GM18526 (cell line): ENCODE measurements around the gene ATOH8.

Experiments used
- POLR2A ChIP-seq: IDR thresholded peaks from 3 replicates; pipeline ENCODE4 v1.6.1; 2011; ENCODE audit not compliant: insufficient read length; ENCODE audit errors: extremely low read depth

Gene ATOH8, protein sequence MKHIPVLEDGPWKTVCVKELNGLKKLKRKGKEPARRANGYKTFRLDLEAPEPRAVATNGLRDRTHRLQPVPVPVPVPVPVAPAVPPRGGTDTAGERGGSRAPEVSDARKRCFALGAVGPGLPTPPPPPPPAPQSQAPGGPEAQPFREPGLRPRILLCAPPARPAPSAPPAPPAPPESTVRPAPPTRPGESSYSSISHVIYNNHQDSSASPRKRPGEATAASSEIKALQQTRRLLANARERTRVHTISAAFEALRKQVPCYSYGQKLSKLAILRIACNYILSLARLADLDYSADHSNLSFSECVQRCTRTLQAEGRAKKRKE

GRCh38 chr2:85753525-85754312 is at the start of gene ATOH8:
ATOH8 (plus strand) TSS chr2:85753991; CDS start chr2:85754190, 199 bp downstream.
- no peak for TF ChIP-seq POLR2A

GRCh38 chr2:85704038-85704437 is 49.8 kb upstream of the ATOH8 start:
- TF ChIP-seq POLR2A, result no peak

DNA sequence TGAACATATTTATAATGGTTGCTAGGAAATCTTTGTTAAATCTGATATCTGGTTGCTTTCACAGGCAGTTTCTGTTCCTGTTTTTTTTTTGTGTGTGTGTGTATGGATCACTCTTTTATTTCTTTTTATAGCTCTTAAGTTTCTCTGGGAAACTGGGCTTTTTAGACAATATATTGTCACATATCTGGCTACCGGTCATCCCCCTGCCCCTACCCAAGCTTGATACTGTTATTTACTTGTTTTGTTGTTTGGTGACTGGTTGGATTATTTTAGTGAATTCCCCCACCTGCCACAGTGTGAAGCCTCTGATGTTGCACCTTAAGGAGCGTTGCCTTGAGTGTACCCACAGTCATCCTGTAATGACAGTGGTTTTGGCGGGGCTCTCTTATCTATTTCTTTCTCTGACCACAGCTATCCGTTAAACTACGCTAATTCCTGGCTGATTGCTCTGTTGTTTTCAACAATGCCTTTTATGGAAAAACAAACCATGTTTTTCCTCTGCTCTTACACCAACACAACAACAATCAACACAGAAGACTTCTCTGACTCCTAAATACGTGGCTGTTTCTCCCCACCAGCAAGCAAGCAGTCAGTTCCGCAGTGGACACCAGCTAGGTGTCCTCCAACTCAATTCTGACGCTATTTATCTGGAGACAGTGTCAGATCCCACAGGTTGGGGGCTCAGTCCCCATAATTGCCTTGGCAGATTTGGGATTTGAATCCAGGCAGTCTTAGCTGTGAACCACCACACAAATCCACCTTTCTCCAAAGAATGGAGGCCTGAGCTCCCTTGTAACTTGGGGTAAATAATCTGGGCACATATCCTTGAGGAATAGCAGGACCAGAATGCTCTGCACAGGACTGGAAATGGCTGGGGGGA is 48.8 kb upstream of the ATOH8 start:
- no peak for TF ChIP-seq POLR2A

DNA sequence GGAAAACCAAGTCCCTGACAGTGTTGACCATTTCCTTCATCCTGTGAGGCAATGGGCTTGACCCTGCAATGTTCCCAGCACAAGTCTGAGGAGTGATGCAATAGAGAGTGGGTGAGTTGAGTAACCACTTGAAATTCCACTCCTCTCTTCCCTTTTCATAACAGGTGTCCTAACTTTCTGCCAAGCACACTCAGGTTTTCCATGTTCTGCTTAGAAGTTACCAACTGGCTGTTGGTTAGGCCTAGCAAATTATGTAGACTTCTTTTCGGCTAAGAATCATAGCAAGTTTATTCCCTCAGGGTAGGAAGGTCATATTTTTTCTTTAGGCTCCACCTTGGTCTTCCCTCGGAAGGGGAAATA is 48.1 kb upstream of the ATOH8 start:
- no peak for TF ChIP-seq POLR2A

DNA sequence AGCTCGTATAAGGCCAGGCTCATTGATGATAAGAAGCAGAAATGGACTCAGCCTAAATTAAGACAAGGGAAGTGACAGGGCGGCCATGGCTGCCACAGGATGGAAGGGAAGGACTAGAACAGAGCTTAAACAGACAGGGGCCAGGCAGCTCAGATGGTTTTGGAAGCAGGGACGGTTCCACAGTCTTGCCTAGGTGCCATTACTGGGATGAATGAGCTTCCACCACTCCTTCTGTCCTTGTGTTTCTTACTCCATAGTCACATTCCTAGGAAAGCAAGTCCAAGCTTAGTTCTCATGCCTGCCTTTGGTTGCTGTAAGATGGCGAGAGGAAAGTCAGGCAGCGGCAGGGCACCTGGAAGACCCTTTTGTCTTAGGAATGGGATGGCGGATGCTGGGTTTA is 47.7 kb upstream of the ATOH8 start:
- TF ChIP-seq POLR2A, result no peak

DNA sequence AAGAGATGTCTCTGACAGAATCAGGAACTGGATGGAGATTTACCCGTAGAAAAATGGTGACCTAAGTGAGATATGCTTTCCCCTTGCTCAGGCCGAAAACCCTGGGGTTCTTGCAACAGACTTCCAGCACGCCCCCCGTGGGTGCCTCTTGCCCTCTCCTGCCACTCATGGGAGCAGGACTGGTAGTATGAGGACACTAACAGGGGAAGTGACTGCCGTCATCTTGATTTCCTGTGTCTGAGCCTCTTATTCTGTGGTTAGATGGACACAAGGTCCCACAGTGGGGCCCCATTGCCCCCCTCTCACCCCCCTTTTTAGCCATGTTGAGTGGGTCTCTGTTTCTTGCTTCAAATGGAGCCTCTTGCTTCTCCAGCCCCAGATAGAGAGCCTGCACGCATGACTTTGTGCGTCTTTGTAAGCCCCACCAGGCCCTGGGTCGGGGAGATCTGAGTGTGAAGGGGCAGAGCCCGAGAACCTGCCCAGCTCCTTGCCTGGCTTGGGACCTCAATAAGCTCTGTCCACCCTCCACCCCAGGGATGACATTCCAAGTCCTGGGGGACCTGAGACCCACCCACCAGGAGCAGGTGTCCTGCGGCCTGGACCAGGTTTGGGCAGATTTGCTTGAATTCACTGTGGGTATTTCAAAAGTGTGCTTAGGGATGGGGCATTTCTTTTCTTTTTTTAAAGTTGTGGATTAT is 47.0 kb upstream of the ATOH8 start:
- TF ChIP-seq POLR2A, result no peak

- no peak for TF ChIP-seq POLR2A
Measured at GRCh38 chr2:85707304-85707703, 46.5 kb upstream of the ATOH8 start.

GRCh38 chr2:85708641-85709040 is 45.1 kb upstream of the ATOH8 start:
- TF ChIP-seq POLR2A, result no peak

- no peak for TF ChIP-seq POLR2A
Measured at GRCh38 chr2:85709401-85709811, 44.4 kb upstream of the ATOH8 start.

DNA sequence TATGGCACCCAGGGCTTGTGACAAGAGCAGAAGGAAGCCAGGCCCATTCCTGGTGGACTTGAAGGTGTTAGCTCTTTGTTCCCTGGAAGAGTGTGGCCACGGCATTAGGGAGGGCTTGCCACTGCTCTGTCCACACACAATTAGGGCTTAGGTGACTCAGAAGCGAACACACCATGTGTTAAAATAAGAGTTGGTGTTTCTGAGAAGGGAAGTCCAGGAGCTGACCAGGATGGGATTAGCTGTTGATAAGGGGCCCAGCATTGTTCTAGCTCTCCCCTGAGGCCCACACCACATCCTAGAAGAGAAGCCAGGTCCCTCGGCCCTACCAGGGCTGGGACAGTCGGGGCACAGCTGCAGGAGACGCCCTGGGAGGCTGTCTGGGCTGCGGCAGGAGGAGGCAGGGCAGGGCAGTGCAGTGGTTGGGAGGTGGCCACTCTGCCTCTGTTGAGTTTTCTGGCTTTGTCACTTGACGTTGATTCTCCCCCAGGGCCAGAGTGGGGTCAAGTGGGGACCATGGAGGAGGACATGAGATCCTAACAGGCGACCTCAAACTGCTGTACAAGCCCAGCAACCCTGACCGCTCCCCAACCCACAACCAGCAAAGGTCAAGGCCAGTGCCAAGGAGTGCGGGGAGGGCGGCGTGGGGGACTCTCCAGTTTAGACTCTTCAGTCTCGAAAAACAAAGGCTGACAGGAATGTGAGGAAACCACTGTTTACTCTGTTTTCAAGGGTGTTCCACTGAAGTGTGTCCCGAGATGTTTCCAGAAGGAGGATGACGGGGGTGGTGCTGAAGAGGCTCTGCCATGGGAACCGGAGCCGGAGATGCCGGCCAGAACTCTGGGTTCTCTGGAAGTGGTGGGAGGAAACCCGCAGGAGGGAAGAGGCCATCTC is 42.9 kb upstream of the ATOH8 start:
- TF ChIP-seq POLR2A, result no peak

GRCh38 chr2:85711578-85712060 is 42.2 kb upstream of the ATOH8 start:
- TF ChIP-seq POLR2A, result no peak

- TF ChIP-seq POLR2A, result no peak
Measured at GRCh38 chr2:85712336-85712735, 41.5 kb upstream of the ATOH8 start.

DNA sequence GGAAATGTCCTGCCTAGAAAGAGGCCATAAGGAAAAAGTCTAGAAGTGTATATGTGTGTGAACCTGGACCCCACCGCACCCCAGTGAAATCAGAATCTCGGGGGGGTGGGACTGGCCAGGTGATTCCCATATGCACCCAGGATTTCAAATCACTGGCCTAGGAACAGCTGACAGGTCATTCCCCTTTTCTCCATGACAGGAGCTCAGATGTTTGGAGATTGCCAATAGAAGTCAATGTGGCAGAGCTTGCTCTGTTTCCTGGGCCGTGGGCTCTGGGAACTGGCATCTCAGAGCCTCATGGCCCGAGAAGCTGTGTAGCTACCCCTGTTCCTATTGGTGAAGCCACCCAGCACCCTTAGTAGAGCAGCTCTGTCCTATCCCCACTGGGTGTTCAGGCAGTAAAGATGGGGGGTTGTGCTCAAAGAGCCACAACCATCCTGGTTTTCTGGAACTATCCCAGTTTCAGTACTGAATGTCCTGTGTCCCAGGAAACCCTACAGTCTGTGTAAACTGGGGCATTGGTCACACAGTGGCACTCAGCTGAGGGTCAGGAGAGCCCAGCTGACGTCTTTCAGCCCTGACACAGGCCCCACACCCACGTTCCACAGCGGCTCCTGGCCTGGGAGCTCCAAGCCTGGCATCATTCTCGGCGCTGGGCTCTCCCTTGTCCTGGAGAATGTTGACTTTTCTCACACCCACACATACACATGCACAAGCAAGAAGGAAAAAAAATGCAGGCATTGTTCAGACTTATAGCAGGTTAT is 40.8 kb upstream of the ATOH8 start:
- no peak for TF ChIP-seq POLR2A

DNA sequence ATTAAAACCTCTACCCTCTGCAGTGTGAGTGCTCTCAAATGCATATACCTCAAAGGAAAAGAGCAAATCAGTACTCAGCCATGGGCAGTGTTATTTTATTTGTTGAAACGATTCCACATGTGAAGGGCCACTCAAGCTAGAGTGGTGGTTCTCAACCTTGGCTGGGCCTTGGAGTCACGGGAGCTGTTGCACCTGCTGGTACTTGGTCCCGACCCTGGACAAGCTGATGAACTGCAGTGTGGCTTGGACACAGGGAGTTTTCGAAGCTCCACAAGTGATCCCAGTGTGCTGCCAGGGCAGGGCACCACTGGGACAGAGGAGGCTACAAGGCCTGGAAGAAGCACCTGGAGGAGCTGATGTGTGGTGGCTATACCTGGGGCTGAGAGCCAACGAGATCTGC is 40.0 kb upstream of the ATOH8 start:
- no peak for TF ChIP-seq POLR2A

DNA sequence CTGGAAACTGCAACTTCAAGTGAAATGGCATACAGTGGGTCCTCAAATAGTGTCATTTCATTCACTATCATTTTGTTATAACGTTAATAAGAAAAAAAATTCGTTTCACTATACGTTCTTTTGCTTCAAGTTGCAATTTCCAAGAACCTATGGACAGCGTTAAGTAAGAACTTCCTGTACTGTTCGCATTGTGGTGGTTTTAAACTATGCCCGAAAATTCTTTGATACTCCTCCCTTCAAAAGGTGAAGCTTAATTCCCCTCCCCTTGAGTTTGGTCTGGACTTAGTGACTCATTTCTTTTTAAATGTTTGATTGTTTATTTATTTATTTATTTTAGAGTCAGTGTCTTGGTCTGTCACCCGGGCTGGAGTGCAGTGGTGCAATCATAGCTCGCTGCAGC is 39.0 kb upstream of the ATOH8 start:
- TF ChIP-seq POLR2A, result no peak
